H1 (cell line): Measurements from ENCODE around the gene XIRP1. TPM values are rescaled to one million over a fixed set of nuclear protein-coding genes. Genes with fewer than 3 reads are reported as not detected.

Experiments used
- CTCF ChIA-PET: fragments of 300-600 bp; sonication (Branson Sonifier 250); formaldehyde crosslinking; loops from one replicate; lab custom pipeline; 2021; ENCODE audit not compliant: partially characterized antibody; lab: Charles Lee
- POLR2A ChIA-PET: fragments of 300-600 bp; sonication (Branson Sonifier 250); formaldehyde crosslinking; loops from one replicate; lab custom pipeline; 2021; ENCODE audit warnings: inconsistent platforms; ENCODE audit not compliant: partially characterized antibody; lab: Charles Lee
- DNase-seq, 2 experiments: peaks; one replicate each; pipeline versions ENCODE4 v3.0.0 to v3.0.0-alpha.2; 2010 to 2022; ENCODE audit warnings: low spot score in 2 of 2, low read depth in 1 of 2, mixed read lengths in 1 of 2
- FAIRE-seq: peaks from 2 replicates; lab custom pipeline; 2011; peaks lifted over from hg19 to GRCh38; lab: Jason Lieb, UNC
- H2AFZ ChIP-seq: 2 replicates; pipeline ENCODE4 v1.8.1; 2012; ENCODE audit warnings: low read length, inconsistent platforms
- H2AK5ac ChIP-seq: 2 replicates; pipeline ENCODE4 v1.6.1; 2013; ENCODE audit warnings: low read depth, low read length
- H2BK120ac ChIP-seq: replicated peaks from 2 replicates; pipeline ENCODE3; 2013; ENCODE audit warnings: low read depth, low read length, inconsistent platforms
- H2BK12ac ChIP-seq: 2 replicates; pipeline ENCODE4 v1.6.1; 2013; ENCODE audit warnings: low read depth, low read length
- H2BK15ac ChIP-seq: 2 replicates; pipeline ENCODE4 v1.6.1; 2013; ENCODE audit warnings: low read length
- H2BK20ac ChIP-seq: 2 replicates; pipeline ENCODE4 v1.6.1; 2013; ENCODE audit warnings: low read length
- H2BK5ac ChIP-seq: 2 replicates; pipeline ENCODE4 v1.6.1; 2013; ENCODE audit warnings: low read depth, low read length
- H3K14ac ChIP-seq: 2 replicates; pipeline ENCODE4 v1.6.1; 2013; ENCODE audit warnings: inconsistent platforms; ENCODE audit not compliant: insufficient read length
- H3K18ac ChIP-seq: 2 replicates; pipeline ENCODE4 v1.6.1; 2013; ENCODE audit warnings: low read length; ENCODE audit errors: extremely low read depth
- H3K23ac ChIP-seq: 2 replicates; pipeline ENCODE4 v1.6.1; 2013; ENCODE audit warnings: inconsistent platforms; ENCODE audit not compliant: insufficient read length
- H3K23me2 ChIP-seq: 2 replicates; pipeline ENCODE4 v1.6.1; 2013; ENCODE audit warnings: low read depth, low read length
- H3K27ac ChIP-seq: 2 replicates; pipeline ENCODE4 v1.6.1; 2011; ENCODE audit warnings: low read depth, low read length, inconsistent platforms
- H3K27me3 ChIP-seq, 4 experiments: replicated peaks in 1 of 4; 1 replicate in 1 of 4; 2 replicates in 3 of 4; pipeline versions ENCODE4 v1.6.1 to v1.8.1; 2011 to 2013; ENCODE audit warnings: low read length in 3 of 4, mild to moderate bottlenecking in 3 of 4, inconsistent platforms in 2 of 4, mixed read lengths in 2 of 4, moderate library complexity in 1 of 4; ENCODE audit not compliant: control insufficient read depth in 3 of 4, insufficient read depth in 3 of 4; ENCODE audit errors: extremely low read depth in 1 of 4
- H3K36me3 ChIP-seq, 4 experiments: 2 replicates each; pipeline versions ENCODE4 v1.6.1 to v1.8.1; 2011 to 2013; ENCODE audit warnings: mild to moderate bottlenecking in 4 of 4, low read length in 3 of 4, moderate library complexity in 2 of 4, control low read depth in 1 of 4, inconsistent platforms in 1 of 4; ENCODE audit not compliant: insufficient read depth in 4 of 4, control insufficient read depth in 2 of 4
- H3K4ac ChIP-seq: replicated peaks from 2 replicates; pipeline ENCODE3; 2013; ENCODE audit warnings: low read length, low read depth, mixed read lengths, inconsistent platforms; ENCODE audit not compliant: insufficient read length
- H3K4me1 ChIP-seq, 4 experiments: replicated peaks in 1 of 4; 1 replicate in 1 of 4; 2 replicates in 3 of 4; pipeline versions ENCODE4 v1.6.1 to v1.8.1; 2011 to 2013; ENCODE audit warnings: low read length in 3 of 4, inconsistent platforms in 2 of 4, mixed read lengths in 1 of 4; ENCODE audit not compliant: insufficient read depth in 4 of 4, control insufficient read depth in 3 of 4
- H3K4me2 ChIP-seq, 2 experiments: 2 replicates each; pipeline versions ENCODE4 v1.6.1 to v1.8.1; 2011 to 2013; ENCODE audit warnings: low read depth in 2 of 2, low read length in 2 of 2, control low read depth in 1 of 2, inconsistent platforms in 1 of 2, mild to moderate bottlenecking in 1 of 2; ENCODE audit not compliant: insufficient read depth in 1 of 2
- H3K4me3 ChIP-seq, 4 experiments: fragments of 200-600, 300-600 bp in 1 of 4; sonication (generic), shearing (Covaris generic), sonication (Bioruptor Twin) in 1 of 4; 2 replicates each; pipeline versions ENCODE4 v1.5.1 to v1.8.1; 2011 to 2016; ENCODE audit warnings: low read length in 4 of 4, low read depth in 3 of 4, control low read depth in 2 of 4, inconsistent platforms in 2 of 4, mild to moderate bottlenecking in 2 of 4, mixed read lengths in 1 of 4, moderate library complexity in 1 of 4; ENCODE audit not compliant: insufficient read depth in 2 of 4; ENCODE audit errors: extremely low read depth in 1 of 4
- H3K56ac ChIP-seq: replicated peaks from 2 replicates; pipeline ENCODE3; 2013; ENCODE audit warnings: low read depth, mild to moderate bottlenecking, mixed read lengths, low read length, inconsistent platforms; ENCODE audit not compliant: insufficient read length
- H3K79me1 ChIP-seq: 2 replicates; pipeline ENCODE4 v1.6.1; 2013; ENCODE audit warnings: low read depth, low read length, control low read depth
- H3K79me2 ChIP-seq, 2 experiments: 2 replicates each; pipeline versions ENCODE4 v1.6.1 to v1.8.1; 2012 to 2013; ENCODE audit warnings: low read length in 2 of 2, mild to moderate bottlenecking in 2 of 2, inconsistent platforms in 1 of 2; ENCODE audit not compliant: insufficient read depth in 2 of 2, control insufficient read depth in 1 of 2
- H3K9ac ChIP-seq, 4 experiments: replicated peaks in 1 of 4; 1 replicate in 1 of 4; 2 replicates in 3 of 4; pipeline versions ENCODE4 v1.6.1 to v1.8.1; 2011 to 2013; ENCODE audit warnings: low read depth in 3 of 4, low read length in 3 of 4, control low read depth in 2 of 4, mild to moderate bottlenecking in 2 of 4, moderate library complexity in 2 of 4, inconsistent platforms in 1 of 4; ENCODE audit errors: extremely low read depth in 1 of 4
- H3K9me3 ChIP-seq, 2 experiments: 2 replicates each; pipeline versions ENCODE4 v1.6.1 to v1.8.1; 2012 to 2013; ENCODE audit warnings: mild to moderate bottlenecking in 2 of 2, moderate library complexity in 2 of 2, control low read depth in 1 of 2, inconsistent platforms in 1 of 2, low read depth in 1 of 2, low read length in 1 of 2, mixed read lengths in 1 of 2; ENCODE audit not compliant: insufficient read depth in 2 of 2
- H4K20me1 ChIP-seq, 2 experiments: replicated peaks in 1 of 2; 2 replicates each; pipeline versions ENCODE3 to v1.8.1; 2011 to 2013; ENCODE audit warnings: inconsistent platforms in 2 of 2, low read length in 2 of 2, mild to moderate bottlenecking in 1 of 2; ENCODE audit not compliant: insufficient read depth in 2 of 2, control insufficient read depth in 1 of 2
- H4K5ac ChIP-seq: 2 replicates; pipeline ENCODE4 v1.6.1; 2013; ENCODE audit warnings: low read length, low read depth, mixed read lengths, inconsistent platforms; ENCODE audit not compliant: insufficient read length
- H4K8ac ChIP-seq: 2 replicates; pipeline ENCODE4 v1.8.0; 2013; ENCODE audit warnings: mild to moderate bottlenecking, moderate library complexity, low read length, inconsistent platforms; ENCODE audit not compliant: insufficient read depth; ENCODE audit errors: extremely low read depth
- H4K91ac ChIP-seq: replicated peaks from 2 replicates; pipeline ENCODE3; 2013; ENCODE audit warnings: low read length, mixed read lengths, inconsistent platforms; ENCODE audit not compliant: insufficient read length
- ATF2 ChIP-seq: IDR thresholded peaks from 2 replicates; pipeline ENCODE4 v1.6.1; 2012; ENCODE audit warnings: low read length, inconsistent platforms
- EP300 ChIP-seq, 2 experiments: IDR thresholded peaks; 1 replicate in 1 of 2; 2 replicates in 1 of 2; pipeline ENCODE4 v1.6.1; 2011 to 2012; ENCODE audit warnings: low read depth in 2 of 2, low read length in 2 of 2, mild to moderate bottlenecking in 2 of 2, borderline replicate concordance in 1 of 2, inconsistent platforms in 1 of 2, moderate library complexity in 1 of 2
- SIN3A ChIP-seq, 2 experiments: IDR thresholded peaks in 1 of 2; conservative IDR thresholded peaks in 1 of 2; 2 replicates each; pipeline ENCODE4 v1.6.1; 2011 to 2012; ENCODE audit warnings: low read length in 2 of 2, improper control_type of control experiment in 1 of 2, low read depth in 1 of 2, mild to moderate bottlenecking in 1 of 2
- SP4 ChIP-seq: IDR thresholded peaks from 2 replicates; pipeline ENCODE4 v1.6.1; 2012; ENCODE audit warnings: low read length, inconsistent platforms
- WGBS, 2 experiments: shearing (Covaris generic) in 1 of 2; methylation state at CpG; one replicate each; pipeline versions ENCODE4 v1.1.6 to v1.1.7; 2013 to 2015; ENCODE audit warnings: low lambda C conversion rate in 2 of 2, mixed read lengths in 2 of 2, inconsistent platforms in 1 of 2, low coverage in 1 of 2, missing lambda C conversion rate in 1 of 2; ENCODE audit not compliant: insufficient replicate concordance in 2 of 2, insufficient coverage in 1 of 2, insufficient read length in 1 of 2; ENCODE audit errors: extremely low coverage in 1 of 2, missing lambda C conversion rate in 1 of 2; 5-methylcytosine and 5-hydroxymethylcytosine counted together
- polyA plus RNA-seq, 7 experiments: library from polyadenylated mRNA; depleted of rRNA in 3 of 7; stranded (reverse) in 5 of 7; unstranded in 2 of 7; fragments of >200 nt in 5 of 7; fragments of 200-250 nt in 2 of 7; gene quantifications; 1 replicate in 5 of 7; 2 replicates in 1 of 7; 4 replicates in 1 of 7; pipeline versions ENCODE4 v1.2.1 to v1.2.3, GENCODE V29; 2011 to 2013; ENCODE audit warnings: missing spikeins in 2 of 7, mixed read lengths in 2 of 7
- total RNA-seq: library from RNA; stranded (reverse); fragmentation: NEBNext Ultra II Directional; extraction: Animal tissue kit (Norgen Biotek cat#: 25700); gene quantifications from 2 replicates; pipeline ENCODE4 v1.2.1, GENCODE V29; 2021

Gene XIRP1
- total and polyA plus RNA-seq, 2 of the 8 experiments (the other 6 are each of a cell fraction or from before 2014, with no cell fraction given), result not detected

GRCh38 chr3:39143051-39143885 lies 49.1 kb downstream of the XIRP1 start:
- no peak overlapping the region for H3K27ac ChIP-seq
- CTCF ChIA-PET, result interaction anchor here (0.6 to 3.1 kb wide), 8 partner anchors 8 to 909 kb away, joined by 3 to 11 read pairs (median 4); partner anchors contain the start of genes GORASP1 and TTC21A

More at GRCh38 chr3:39143051-39143885, 49.1 kb downstream of the XIRP1 start:
- no peak for DNase-seq
- no peak overlapping the region for H2BK20ac ChIP-seq
- H2AFZ ChIP-seq, result no peak overlapping the region
- no peak overlapping the region for H3K4me2 ChIP-seq
- H3K18ac ChIP-seq, result no peak overlapping the region
- H2BK15ac ChIP-seq, result no peak overlapping the region
- H2BK5ac ChIP-seq, result no peak overlapping the region
- H3K27me3 ChIP-seq, result no peaks in the 10 kb centered on the region
- no peak for FAIRE-seq
- H3K9me3 ChIP-seq, result no peaks in the 10 kb centered on the region
- H2AK5ac ChIP-seq, result no peak overlapping the region
- no peak overlapping the region for H3K56ac ChIP-seq
- no peak overlapping the region for H4K91ac ChIP-seq
- no peak overlapping the region for H3K23ac ChIP-seq
- H2BK120ac ChIP-seq, result no peak overlapping the region
- H2BK12ac ChIP-seq, result no peak overlapping the region
- H4K5ac ChIP-seq, result no peak overlapping the region
- peaks cover 4% of the 10 kb centered on the region; the same call in 1 of the 2 replicates for H3K79me1 ChIP-seq
- no peak overlapping the region for H3K4ac ChIP-seq
- peaks cover 0 to 18% of the 10 kb centered on the region in 2 experiments; a peak in 2 of 4 replicates for H3K79me2 ChIP-seq
- peaks cover 14 to 45% (median 21%) of the 10 kb centered on the region in 4 experiments; a peak in 6 of 8 replicates for H3K36me3 ChIP-seq
- TF ChIP-seq EP300 (IDR thresholded peaks at IDR 0.05; ENCODE audit: borderline replicate concordance in 1 of 2, low read depth in 2 of 2, low read length in 2 of 2) (no peak), ATF2 (no peak), SP4 (no peak), SIN3A (conservative IDR thresholded peaks at IDR 0.05 in 1 of 2, IDR thresholded peaks at IDR 0.05 in 1 of 2; ENCODE audit: low read depth in 1 of 2, low read length in 2 of 2) (no peak)
- POLR2A ChIA-PET, result interaction anchor here (1.1 to 1.4 kb wide), 3 partner anchors 17 to 37 kb away, joined by 3 read pairs; no protein-coding TSS in a partner anchor
- no peak overlapping the region for H3K14ac ChIP-seq
- no peak overlapping the region for H3K4me3 ChIP-seq
- H3K23me2 ChIP-seq, result no peaks in the 10 kb centered on the region; the same call in 1 of the 2 replicates
- H4K8ac ChIP-seq, result no peak overlapping the region
- H3K4me1 ChIP-seq, result peaks cover 0 to 15% (median 11%) of the 10 kb centered on the region in 4 experiments; a peak in 6 of 7 replicates
- 82% methylated on average over 13 of the region's 14 CpGs; no CpG with 5 or more reads in 1 of the 2 experiments for WGBS, 2 experiments
- H3K9ac ChIP-seq, result no peak overlapping the region
- peaks cover 0 to 25% of the 10 kb centered on the region in 2 experiments for H4K20me1 ChIP-seq
